ENCODE measurements around the gene SH3GLB1. TPM values are rescaled to one million over a fixed set of nuclear protein-coding genes. Genes with fewer than 3 reads are reported as not detected.

Gene SH3GLB1
- total RNA-seq, 1 experiment from 2014 or later = 42.4 TPM

- H3K27ac ChIP-seq (ENCODE audit: low read depth, low read length) = no peak overlapping the region
- ChIA-PET RAD21 (ENCODE audit: low non-redundant PET in 1 of 2, low total read pairs in 2 of 2, uncharacterized antibody in 2 of 2, unreplicated experiment in 2 of 2) (no interaction called here), CTCF (no interaction called here), POLR2A (no interaction called here)
- H3K9me3 ChIP-seq (ENCODE audit: control insufficient read depth in 1 of 2, insufficient read depth in 1 of 2, low read depth in 1 of 2, low read length in 2 of 2) = no peaks in the 10 kb centered on the region
- H4K20me1 ChIP-seq (ENCODE audit: insufficient read depth) = no peaks in the 10 kb centered on the region
- H3K27me3 ChIP-seq (ENCODE audit: insufficient read depth, low read length) = no peaks in the 10 kb centered on the region
- no peak for ATAC-seq
- H2AFZ ChIP-seq (ENCODE audit: low read depth, low read length, poor library complexity, severe bottlenecking) = no peak overlapping the region
- no peaks in the 10 kb centered on the region for H3K36me3 ChIP-seq (ENCODE audit: control insufficient read depth in 1 of 2, insufficient read depth in 2 of 2, low read length in 2 of 2)
- H3K4me1 ChIP-seq (ENCODE audit: control insufficient read depth in 1 of 2, insufficient read depth in 2 of 2, low read length in 2 of 2) = no peaks in the 10 kb centered on the region
- BruUV-seq (replicated peaks) = no TSS peak
- no peaks in the 10 kb centered on the region for H3K9me2 ChIP-seq (ENCODE audit: insufficient read depth)
- intact Hi-C loops (cut with micrococcal nuclease) = no loop called here
- no peak for DNase-seq (ENCODE audit: low read depth, low spot score)
- no peak overlapping the region for H3K4me3 ChIP-seq (replicated peaks in 1 of 2; ENCODE audit: low read depth in 1 of 2, low read length in 2 of 2)
- H3K79me2 ChIP-seq (ENCODE audit: insufficient read depth, low read length) = no peaks in the 10 kb centered on the region
- no peak overlapping the region for H3K9ac ChIP-seq (ENCODE audit: low read length)
- TF ChIP-seq EGR1 (IDR thresholded peaks at IDR 0.05; ENCODE audit: low read depth) = no peak
- TF ChIP-seq POLR2AphosphoS5 (IDR thresholded peaks at IDR 0.05; ENCODE audit: low read depth, low read length) = no peak
- TF ChIP-seq TCF7L2 (IDR thresholded peaks at IDR 0.05; ENCODE audit: borderline replicate concordance, extremely low read depth, insufficient read depth, insufficient read length) = no peak
- TF ChIP-seq ELF1 (IDR thresholded peaks at IDR 0.05; ENCODE audit: borderline replicate concordance, low read depth) = no peak
- TF ChIP-seq POLR2A (IDR thresholded peaks at IDR 0.05; ENCODE audit: borderline replicate concordance, extremely low read depth, insufficient read depth, insufficient read length) = no peak
- TF ChIP-seq ZNF274 (IDR thresholded peaks at IDR 0.05; ENCODE audit: low read depth, low read length) = no peak
- TF ChIP-seq REST (IDR thresholded peaks at IDR 0.05; ENCODE audit: low read depth) = no peak
- TF ChIP-seq CEBPB (IDR thresholded peaks at IDR 0.05; ENCODE audit: low read depth) = no peak
- no peak for TF ChIP-seq SP1 (IDR thresholded peaks at IDR 0.05; ENCODE audit: low read depth)
- TF ChIP-seq ZFX (IDR thresholded peaks at IDR 0.05) = no peak
- no peak for TF ChIP-seq CTCF (IDR thresholded peaks at IDR 0.05 in 2 of 3, conservative IDR thresholded peaks at IDR 0.05 in 1 of 3; ENCODE audit: borderline replicate concordance in 1 of 3, insufficient read depth in 1 of 3, low read depth in 2 of 3, low read length in 2 of 3)
- TF ChIP-seq, protein P1, sequence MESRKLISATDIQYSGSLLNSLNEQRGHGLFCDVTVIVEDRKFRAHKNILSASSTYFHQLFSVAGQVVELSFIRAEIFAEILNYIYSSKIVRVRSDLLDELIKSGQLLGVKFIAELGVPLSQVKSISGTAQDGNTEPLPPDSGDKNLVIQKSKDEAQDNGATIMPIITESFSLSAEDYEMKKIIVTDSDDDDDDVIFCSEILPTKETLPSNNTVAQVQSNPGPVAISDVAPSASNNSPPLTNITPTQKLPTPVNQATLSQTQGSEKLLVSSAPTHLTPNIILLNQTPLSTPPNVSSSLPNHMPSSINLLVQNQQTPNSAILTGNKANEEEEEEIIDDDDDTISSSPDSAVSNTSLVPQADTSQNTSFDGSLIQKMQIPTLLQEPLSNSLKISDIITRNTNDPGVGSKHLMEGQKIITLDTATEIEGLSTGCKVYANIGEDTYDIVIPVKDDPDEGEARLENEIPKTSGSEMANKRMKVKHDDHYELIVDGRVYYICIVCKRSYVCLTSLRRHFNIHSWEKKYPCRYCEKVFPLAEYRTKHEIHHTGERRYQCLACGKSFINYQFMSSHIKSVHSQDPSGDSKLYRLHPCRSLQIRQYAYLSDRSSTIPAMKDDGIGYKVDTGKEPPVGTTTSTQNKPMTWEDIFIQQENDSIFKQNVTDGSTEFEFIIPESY (IDR thresholded peaks at IDR 0.05; ENCODE audit: extremely low read depth, insufficient replicate concordance, low read length) = no peak
- TF ChIP-seq CBX3 (IDR thresholded peaks at IDR 0.05; ENCODE audit: low read depth) = no peak
- no peak for TF ChIP-seq YY1 (IDR thresholded peaks at IDR 0.05; ENCODE audit: extremely low read depth, insufficient replicate concordance, low read depth, low read length)
- TF ChIP-seq MAX (IDR thresholded peaks at IDR 0.05) = no peak
- no peak for TF ChIP-seq EZH2 (IDR thresholded peaks at IDR 0.05)
- TF ChIP-seq RAD21 (IDR thresholded peaks at IDR 0.05; ENCODE audit: low read depth) = no peak
- no peak for TF ChIP-seq SRF (IDR thresholded peaks at IDR 0.05; ENCODE audit: low read depth)
- no peak overlapping the region for H3K4me2 ChIP-seq (ENCODE audit: low read length)
These were observed 61.3 kb downstream of the SH3GLB1 start for GRCh38 chr1:86765674-86766073.
